Left ventricle myocardium superior (tissue), 1 donor: Measurements from ENCODE around the gene IL1RL2. TPM values are rescaled to one million over a fixed set of nuclear protein-coding genes. Genes with fewer than 3 reads are reported as not detected.
A peak's percentile ranks its signal among the peaks of the same experiment; 100 is the strongest.

ENCODE experiments used
- ATAC-seq: fragments of 200-7000 bp; cut with Tn5 transposase; one replicate; pipeline ENCODE4 v1.9.1; 2020; ENCODE audit warnings: mild to moderate bottlenecking, moderate library complexity
- DNase-seq: peaks from one replicate; pipeline ENCODE4 v3.0.0-alpha.2; 2020
- intact Hi-C: fragments of 100-400 bp; cut with micrococcal nuclease; formaldehyde crosslinking; loops from one replicate; pipeline ENCODE4 v1.11.0; 2022
- total RNA-seq: library from RNA; stranded (reverse); fragmentation: NEBNext Ultra II Directional; extraction: Animal tissue kit (Norgen Biotek cat#: 25700); gene quantifications from one replicate; pipeline ENCODE4 v1.2.1, GENCODE V29; 2021
- donor health status: DM: no; HTN: yes; CAD: no; lungs with severe emphysema.

The IL1RL2 gene
- total RNA-seq, 1 donor from 2014 or later: not detected

GRCh38 chr2:102155703-102156515 is 30.9 kb upstream of the IL1RL2 start:
- no peak for DNase-seq
- peak; percentile 73 for ATAC-seq
- intact Hi-C loops: no loop called here

- DNase-seq (no peak), ATAC-seq (no peak)
- intact Hi-C loops: no loop called here
These were observed 28.6 kb upstream of the IL1RL2 start for GRCh38 chr2:102158011-102158755.

GRCh38 chr2:102159295-102159694 is 27.5 kb upstream of the IL1RL2 start:
- DNase-seq: no peak
- intact Hi-C loops: no loop called here
- no peak for ATAC-seq

GRCh38 chr2:102166189-102166845 is 20.5 kb upstream of the IL1RL2 start:
- no peak for DNase-seq
- intact Hi-C loops: loop anchor here (2.0 kb wide), 1 partner anchor 146 kb away; no protein-coding TSS in a partner anchor
- peak; percentile 90 for ATAC-seq

GRCh38 chr2:102168026-102168771 is 18.6 kb upstream of the IL1RL2 start:
- DNase-seq (no peak), ATAC-seq (no peak)
- intact Hi-C loops: no loop called here

- no peak for ATAC-seq
- intact Hi-C loops: loop anchor here (10.0 kb wide), 1 partner anchor 73 kb away; no protein-coding TSS in a partner anchor
- DNase-seq: no peak
These were observed 14.9 kb upstream of the IL1RL2 start for GRCh38 chr2:102171946-102172345.

- DNase-seq (no peak), ATAC-seq (no peak)
- intact Hi-C loops: loop anchor here (10.0 kb wide), 1 partner anchor 72 kb away; no protein-coding TSS in a partner anchor
These were observed 14.1 kb upstream of the IL1RL2 start for GRCh38 chr2:102172745-102173144.

- intact Hi-C loops: loop anchor here (10.0 kb wide), 1 partner anchor 69 kb away; no protein-coding TSS in a partner anchor
- ATAC-seq (no peak), DNase-seq (no peak)
These were observed 10.7 kb upstream of the IL1RL2 start for GRCh38 chr2:102176172-102176571.

GRCh38 chr2:102177814-102178478 is 8.9 kb upstream of the IL1RL2 start:
- DNase-seq (peak; percentile 31), ATAC-seq (peak; percentile 59)
- intact Hi-C loops: loop anchor here (10.0 kb wide), 1 partner anchor 67 kb away; no protein-coding TSS in a partner anchor

- DNase-seq (no peak), ATAC-seq (no peak)
- intact Hi-C loops: loop anchor here (10.0 kb wide), 1 partner anchor 66 kb away; no protein-coding TSS in a partner anchor
These were observed 7.8 kb upstream of the IL1RL2 start for GRCh38 chr2:102179061-102179460.

GRCh38 chr2:102179788-102180686 is 6.8 kb upstream of the IL1RL2 start:
- intact Hi-C loops: loop anchor here (10.0 kb wide), 1 partner anchor 65 kb away; no protein-coding TSS in a partner anchor
- no peak for ATAC-seq
- DNase-seq: no peak

- DNase-seq (no peak), ATAC-seq (no peak)
- intact Hi-C loops: no loop called here
These were observed 6.2 kb upstream of the IL1RL2 start for GRCh38 chr2:102180687-102180999.

- intact Hi-C loops: no loop called here
- DNase-seq (no peak), ATAC-seq (no peak)
These were observed 5.4 kb upstream of the IL1RL2 start for GRCh38 chr2:102181376-102181775.

- no peak for DNase-seq
- peak; percentile 83 for ATAC-seq
- intact Hi-C loops: no loop called here
These were observed 4.7 kb upstream of the IL1RL2 start for GRCh38 chr2:102181919-102182635.

GRCh38 chr2:102184018-102184417 is 2.8 kb upstream of the IL1RL2 start:
- ATAC-seq (no peak), DNase-seq (no peak)
- intact Hi-C loops: no loop called here

- ATAC-seq (no peak), DNase-seq (no peak)
- intact Hi-C loops: no loop called here
These were observed 2.3 kb upstream of the IL1RL2 start for GRCh38 chr2:102184568-102184967.

GRCh38 chr2:102185347-102185746 is 1.5 kb upstream of the IL1RL2 start:
- intact Hi-C loops: no loop called here
- ATAC-seq: no peak

More at GRCh38 chr2:102185347-102185746, 1.5 kb upstream of the IL1RL2 start:
- no peak for DNase-seq
